Posterior vena cava (tissue), 2 donors: ENCODE measurements around the gene PAPSS2. TPM values are rescaled to one million over a fixed set of nuclear protein-coding genes. Genes with fewer than 3 reads are reported as not detected.
"Not testable (repeated sequence)": the region's sequence is repeated elsewhere in the genome, so short reads cannot be mapped to it uniquely, and the experiment has no call there.

Source experiments
- DNase-seq: peaks from one replicate; pipeline ENCODE4 v3.0.0-alpha.2; 2020; ENCODE audit warnings: low spot score
- intact Hi-C, 2 donors: fragments of 100-400 bp; cut with DNase I; formaldehyde crosslinking; loops; one replicate each; pipeline versions ENCODE4 v1.14.1 to v1.14.2; 2022 to 2023
- total RNA-seq, 2 donors: library from RNA; stranded (reverse); fragmentation: NEBNext Ultra II Directional; extraction: Animal tissue kit (Norgen Biotek cat#: 25700); gene quantifications; one replicate each; pipeline ENCODE4 v1.2.1, GENCODE V29; 2021
- donor health status: DM: yes; HTN: yes; CAD: no.
- donor health status: DM: yes; HTN: yes; CAD: no.

PAPSS2 gene
- total RNA-seq, 2 donors from 2014 or later: 30.9 to 46.1 TPM

DNA sequence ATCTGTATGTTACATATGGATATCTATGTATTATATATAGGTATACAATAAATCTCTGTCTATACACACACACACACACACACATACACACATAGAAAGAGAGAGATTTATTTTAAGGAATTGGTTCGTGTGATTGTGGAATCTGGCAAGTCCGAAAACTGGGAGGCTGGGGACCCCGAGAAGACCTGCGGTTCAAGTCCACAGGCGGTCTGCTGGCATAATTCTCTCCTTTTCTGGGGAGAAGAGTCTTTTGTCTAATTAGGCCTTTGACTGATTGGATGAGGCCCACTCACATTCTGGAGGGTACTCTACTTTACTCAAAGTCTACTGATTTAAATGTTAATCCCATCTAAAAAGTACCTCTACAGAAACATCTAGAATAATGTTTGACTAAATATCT, 65.1 kb downstream of the PAPSS2 start:
- intact Hi-C loops: no loop called here
- no peak for DNase-seq

DNA sequence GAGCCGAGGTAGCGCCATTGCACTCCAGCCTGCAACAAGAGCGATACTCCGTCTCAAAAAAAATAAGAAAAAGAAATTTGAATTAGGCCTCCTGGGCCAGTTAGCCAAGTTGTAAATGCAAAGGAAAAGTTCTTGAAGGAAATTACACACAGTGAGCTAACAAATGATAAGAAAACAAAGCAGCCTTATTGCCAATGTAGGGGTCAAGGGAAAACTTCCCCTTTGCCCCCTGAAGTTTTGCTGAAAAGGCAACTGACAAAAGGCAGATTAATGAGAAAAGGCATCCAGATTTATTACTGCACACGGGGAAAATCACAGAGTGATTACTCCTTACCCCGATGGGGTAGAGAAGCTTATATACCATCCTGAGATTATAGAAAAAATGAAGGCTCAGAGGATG, 70.3 kb downstream of the PAPSS2 start:
- intact Hi-C loops: loop anchor here in 1 of 2 donors (10.0 kb wide), 1 partner anchor 195 kb away; no protein-coding TSS in a partner anchor
- no peak for DNase-seq

DNA sequence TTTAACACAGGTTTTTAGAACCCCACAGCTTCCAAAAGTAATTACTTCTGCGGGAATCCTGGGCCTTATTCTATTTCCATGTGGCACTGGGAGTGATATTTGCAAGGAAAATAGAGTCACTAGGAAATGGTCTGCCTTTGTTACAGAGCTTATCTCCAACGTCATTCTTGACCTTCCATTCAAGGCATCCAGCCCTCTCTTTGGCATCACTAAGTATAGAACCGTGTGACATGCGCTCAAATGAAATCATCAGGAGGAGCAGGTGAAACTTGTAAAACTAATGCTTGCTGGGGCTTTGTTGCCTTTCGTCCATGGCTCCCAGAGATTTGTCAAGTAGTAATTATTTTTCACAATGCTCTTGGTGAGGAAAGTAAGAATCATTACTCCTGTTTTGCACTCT, 73.4 kb downstream of the PAPSS2 start:
- DNase-seq: no peak
- intact Hi-C loops: loop anchor here in 1 of 2 donors (10.0 kb wide), 1 partner anchor 198 kb away; no protein-coding TSS in a partner anchor

DNA sequence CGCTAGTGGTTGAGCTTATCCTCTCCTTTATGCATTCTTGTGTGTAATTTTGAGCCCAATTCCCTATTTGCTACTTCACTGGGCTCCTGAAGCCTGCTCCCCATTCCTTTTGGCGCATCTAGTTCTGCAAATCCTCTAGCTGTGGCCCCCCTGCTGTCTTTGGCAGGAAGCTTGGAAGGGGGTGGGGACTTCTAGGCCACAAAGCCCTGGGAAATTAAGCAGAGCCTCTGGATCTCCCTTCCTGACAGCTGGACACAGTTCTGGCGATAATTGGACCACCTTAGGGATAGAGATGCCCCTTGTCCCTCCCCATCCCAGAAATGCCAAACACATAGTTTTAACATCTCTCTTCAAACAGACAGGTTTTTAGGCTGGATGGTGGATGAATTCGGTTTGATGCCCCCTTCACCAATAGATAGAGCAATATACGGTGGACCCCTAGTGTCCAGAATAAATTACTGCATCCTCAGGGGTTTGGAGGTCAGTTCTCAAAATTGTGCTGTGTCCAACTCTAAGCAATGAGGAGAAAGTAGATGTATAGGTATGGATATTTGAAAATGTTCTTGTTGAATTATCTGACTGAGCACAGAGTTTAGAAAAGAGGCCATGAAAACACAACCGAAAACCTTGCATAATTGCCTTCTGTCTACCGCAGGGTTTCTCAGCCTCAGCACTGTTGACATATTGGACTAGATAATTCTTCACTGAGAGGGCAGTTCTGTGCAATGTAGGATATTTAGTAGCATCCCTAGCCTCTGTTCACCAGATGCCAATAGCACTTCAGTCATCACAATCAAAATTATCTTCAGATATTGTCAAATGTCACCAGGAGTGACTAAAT, 75.5 kb downstream of the PAPSS2 start:
- DNase-seq: no peak
- intact Hi-C loops: loop anchor here in 1 of 2 donors (10.0 kb wide), 1 partner anchor 200 kb away; no protein-coding TSS in a partner anchor

DNA sequence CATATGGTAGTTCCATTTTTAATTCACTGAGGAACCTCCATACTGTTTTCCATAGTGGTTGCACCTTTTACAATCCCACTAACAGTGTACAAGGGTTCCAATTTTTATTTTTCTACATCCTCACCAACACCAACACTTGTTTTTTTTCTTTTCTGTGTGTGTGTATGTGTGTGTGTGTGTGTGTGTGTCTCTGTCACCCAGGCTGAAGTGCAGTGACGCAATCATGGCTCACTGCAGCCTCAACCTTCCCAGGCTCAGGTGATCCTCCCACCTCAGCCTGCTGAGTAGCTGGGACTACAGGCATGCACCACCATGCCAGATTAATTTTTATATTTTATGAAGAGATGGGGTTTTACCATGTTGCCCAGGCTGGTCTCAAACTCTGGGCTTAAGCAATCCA, 78.6 kb downstream of the PAPSS2 start:
- DNase-seq: not testable (repeated sequence)
- intact Hi-C loops: loop anchor here in 1 of 2 donors (10.0 kb wide), 1 partner anchor 203 kb away; no protein-coding TSS in a partner anchor

DNA sequence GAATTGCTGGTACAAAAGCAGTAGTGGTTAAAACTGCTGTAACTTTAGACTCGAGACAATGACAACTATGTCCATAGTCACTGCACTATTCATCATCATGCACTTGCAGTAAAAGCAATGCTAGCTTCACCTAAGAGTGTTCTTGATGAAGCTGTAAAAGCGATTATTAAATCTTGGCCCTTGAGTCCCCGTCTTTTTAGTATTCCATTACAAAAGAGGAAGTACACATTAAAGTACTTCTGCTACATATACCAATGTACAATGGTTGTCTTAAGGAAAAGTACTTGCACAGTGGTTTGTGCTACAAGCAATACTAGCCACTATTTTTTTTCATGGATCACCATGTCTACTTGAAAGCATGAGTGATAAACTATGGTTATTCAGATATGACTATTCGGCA, 80.0 kb downstream of the PAPSS2 start:
- intact Hi-C loops: loop anchor here in 1 of 2 donors (10.0 kb wide), 1 partner anchor 205 kb away; no protein-coding TSS in a partner anchor
- DNase-seq: no peak

DNA sequence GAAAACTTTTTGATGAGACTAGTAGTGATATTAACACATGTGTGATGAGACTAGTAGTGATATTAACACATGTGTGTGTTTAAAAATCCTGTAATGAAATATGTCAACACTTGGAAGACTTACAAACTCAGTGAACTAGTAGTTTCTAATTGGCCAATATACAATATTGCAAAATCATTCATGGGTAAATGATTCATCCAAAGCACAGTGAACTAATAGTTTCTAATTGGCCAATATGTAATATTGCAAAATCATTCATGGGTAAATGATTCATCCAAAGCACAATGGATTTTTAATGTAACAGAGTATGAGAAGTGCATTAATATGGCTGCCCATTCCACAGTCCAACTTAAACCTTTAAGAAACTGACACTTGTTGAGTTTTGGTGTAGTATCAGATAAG, 80.6 kb downstream of the PAPSS2 start:
- intact Hi-C loops: no loop called here
- no peak for DNase-seq

DNA sequence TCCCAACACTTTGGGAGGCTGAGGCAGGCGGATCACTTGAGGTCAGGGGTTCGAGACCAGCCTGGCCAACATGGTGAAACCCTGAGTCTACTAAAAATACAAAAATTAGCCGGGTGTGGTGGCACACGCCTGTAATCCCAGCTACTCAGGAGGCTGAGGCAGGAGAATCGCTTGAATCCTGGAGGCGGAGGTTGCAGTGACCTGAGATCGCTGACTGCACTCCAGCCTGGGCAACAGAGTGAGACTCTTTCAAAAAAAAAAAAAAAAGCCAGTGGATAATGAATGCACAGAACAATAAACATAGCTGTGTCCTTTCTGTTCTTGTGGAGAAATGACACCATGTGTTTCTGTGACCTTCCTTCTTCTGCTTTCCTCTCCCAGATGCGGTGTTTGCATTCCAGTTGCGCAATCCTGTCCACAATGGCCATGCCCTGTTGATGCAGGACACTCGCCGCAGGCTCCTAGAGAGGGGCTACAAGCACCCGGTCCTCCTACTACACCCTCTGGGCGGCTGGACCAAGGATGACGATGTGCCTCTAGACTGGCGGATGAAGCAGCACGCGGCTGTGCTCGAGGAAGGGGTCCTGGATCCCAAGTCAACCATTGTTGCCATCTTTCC, 83.4 kb downstream of the PAPSS2 start:
- DNase-seq, intact Hi-C loops: not testable (repeated sequence)

DNA sequence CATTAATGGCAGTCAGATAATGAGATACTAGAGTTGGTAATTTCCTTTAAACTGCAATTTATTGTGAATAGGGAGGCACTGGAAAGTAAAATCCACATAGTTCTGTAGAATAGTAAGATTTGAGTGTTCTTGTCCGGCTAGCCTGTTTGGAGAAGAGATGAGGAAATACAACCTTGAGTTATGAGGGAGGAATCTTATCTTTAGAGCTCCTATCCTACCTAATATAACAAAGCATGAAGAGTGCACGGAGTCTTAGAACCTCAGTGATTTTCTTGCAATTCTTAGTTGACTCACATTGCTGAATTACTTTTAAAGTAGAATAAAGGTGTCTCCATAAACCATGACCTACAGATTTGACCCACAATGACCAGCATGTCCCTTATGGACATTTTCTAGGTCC, 84.9 kb downstream of the PAPSS2 start:
- intact Hi-C loops: no loop called here
- no peak for DNase-seq

DNA sequence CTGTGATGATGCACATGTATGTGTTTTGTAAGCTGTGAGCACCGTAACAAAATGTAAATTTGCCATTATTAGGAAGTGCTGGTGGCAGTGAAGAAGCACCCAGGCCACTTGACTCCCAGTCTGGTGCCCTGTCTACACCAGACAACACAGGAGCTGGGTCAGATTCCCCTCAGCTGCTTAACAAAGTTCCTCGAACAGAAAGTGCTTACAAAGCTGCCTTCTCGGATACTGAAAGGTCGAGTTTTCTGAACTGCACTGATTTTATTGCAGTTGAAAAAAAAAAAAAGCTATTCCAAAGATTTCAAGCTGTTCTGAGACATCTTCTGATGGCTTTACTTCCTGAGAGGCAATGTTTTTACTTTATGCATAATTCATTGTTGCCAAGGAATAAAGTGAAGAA, 87.2 kb downstream of the PAPSS2 start:
- no peak for DNase-seq
- intact Hi-C loops: no loop called here

DNA sequence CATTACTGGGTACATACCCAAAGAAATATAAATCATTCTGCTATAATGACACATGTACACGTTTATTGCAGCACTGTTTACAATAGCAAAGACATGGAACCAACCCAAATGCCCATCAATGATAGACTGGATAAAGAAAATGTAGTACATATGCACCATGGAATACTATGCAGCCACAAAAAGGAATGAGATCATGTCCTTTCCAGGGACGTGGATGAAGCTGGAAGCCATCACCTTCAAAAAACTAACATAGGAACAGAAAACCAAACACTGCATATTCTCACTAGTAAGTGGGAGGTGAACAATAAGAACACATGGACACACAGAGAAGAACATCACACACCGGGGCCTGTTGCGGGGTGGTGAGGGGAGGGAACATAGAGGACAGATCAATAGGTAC, 88.6 kb downstream of the PAPSS2 start:
- intact Hi-C loops: not testable (repeated sequence)

DNA sequence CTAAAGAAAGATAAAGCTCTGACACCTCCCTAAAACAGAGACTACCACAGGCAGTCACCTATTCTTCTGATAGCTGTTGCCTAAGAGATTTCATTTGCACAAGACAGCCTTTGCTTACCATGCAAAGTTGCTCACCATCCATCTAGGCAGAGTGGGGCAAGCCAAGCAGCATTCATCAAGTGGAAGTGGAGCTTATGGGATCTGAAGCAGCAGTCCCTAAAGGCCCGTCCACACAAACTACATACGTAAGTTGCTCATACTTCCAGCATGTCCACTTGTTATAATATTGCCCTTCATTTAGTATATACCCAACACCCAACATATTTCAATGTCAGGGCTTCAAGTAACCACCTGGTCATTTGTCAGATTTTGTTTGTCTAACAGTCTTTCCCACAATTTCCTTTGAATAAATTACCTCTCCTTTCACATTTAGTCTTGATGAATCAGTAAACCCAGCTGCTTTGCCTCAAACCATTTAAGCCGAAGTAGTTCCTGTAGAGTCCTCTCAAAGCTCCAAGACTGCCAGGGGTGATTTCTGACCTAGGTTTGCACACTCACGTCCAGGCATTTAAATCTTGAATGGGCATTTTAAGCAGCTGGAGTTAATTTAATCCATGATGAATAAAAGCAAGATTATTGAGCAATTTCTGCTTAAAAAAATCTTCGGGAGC, 90.5 kb downstream of the PAPSS2 start:
- intact Hi-C loops: no loop called here
- DNase-seq: no peak

More for the DNA sequence above, 88.6 kb downstream of the PAPSS2 start:
- DNase-seq: not testable (repeated sequence)

DNA sequence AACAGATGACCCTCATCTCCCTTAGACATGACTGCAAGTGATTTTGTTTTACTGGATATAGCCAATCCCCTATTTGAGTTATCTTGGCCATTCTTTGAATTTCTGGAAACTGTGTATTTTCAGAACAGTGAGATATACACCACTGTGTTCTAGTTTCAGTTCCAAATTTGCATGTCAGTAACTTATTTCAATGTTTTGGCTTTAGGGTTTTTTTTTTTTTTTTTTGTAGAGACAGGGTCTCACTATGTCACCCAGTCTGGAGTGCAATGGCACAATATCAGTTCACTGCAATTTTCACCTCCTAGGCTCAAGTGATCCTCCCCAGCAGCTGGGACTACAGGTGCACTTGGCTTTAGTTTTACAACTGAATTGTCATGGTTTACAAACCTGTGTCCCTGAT, 91.1 kb downstream of the PAPSS2 start:
- intact Hi-C loops: no loop called here
- no peak for DNase-seq

DNA sequence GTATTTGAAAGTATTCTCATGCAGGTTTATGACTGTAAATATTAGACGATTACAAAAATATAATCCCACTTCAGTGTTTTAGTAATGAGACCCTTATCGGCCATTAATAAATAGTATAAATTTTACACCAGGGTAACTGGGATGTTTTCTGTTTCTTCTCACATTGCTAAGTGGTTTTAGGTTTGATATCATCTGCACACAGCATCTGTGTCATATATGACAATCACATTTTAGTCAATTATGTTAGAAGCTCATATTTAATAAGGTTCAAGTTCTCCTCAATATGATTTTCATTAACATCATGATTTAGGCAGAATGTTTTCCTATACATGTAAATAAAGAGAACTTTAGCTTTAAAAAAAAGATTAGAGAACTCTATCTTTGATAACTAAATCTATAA, 91.6 kb downstream of the PAPSS2 start:
- DNase-seq: no peak
- intact Hi-C loops: no loop called here

DNA sequence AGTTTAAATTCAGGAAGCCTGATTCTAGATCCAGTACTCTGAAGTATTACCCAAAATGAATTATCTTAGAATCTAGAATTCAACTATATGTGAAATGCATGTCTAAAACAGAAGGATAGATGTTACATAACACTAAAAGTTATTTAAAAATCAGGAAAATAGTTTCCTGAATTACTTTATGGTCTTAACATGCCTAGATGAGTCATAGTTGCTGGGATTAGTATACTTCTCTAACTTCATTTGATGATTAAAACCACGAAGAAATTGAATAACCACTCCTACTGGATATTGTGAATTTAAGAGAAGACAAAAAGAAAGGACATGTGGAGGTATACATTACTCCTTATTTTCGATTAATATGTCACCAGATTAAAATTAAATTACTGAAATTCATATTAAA, 92.9 kb downstream of the PAPSS2 start:
- DNase-seq: no peak
- intact Hi-C loops: no loop called here

DNA sequence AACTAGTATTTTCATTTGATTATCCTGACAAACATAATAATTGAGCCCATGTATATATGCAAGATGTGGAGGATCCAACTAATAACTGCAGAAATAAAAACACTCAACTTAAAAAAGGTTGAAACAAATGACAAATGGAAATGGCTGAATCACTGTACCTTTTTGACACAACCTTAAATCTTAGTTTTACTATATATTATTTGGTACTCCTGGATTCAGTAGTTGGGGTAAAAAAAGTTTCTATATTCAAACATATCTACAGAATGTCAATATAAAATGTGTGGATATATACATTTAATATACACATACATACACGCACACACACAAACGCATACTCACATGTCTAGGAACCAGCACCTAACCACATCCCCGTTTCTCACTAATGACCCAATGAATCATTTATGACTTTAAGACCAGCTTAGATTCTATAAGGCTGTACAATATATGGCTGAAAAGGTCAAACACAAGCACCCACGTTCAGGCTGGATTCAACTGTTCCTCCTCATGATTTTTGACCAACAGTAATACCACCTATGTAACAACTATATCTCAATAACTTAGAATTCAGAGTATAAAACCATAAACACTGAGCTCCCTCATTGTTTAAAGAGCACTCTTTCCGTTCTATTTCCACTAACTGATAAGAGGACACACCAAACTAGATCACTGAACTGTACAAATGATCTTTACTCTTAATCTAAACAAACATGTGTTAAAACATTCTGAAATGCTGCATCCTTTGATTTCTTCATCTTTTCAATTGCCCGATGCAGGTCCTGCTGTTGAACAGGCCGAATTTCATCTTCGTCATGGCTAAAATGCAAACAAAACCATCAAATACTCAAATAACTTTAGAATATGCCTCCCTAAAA, 94.6 kb downstream of the PAPSS2 start:
- intact Hi-C loops: no loop called here
- no peak for DNase-seq

DNA sequence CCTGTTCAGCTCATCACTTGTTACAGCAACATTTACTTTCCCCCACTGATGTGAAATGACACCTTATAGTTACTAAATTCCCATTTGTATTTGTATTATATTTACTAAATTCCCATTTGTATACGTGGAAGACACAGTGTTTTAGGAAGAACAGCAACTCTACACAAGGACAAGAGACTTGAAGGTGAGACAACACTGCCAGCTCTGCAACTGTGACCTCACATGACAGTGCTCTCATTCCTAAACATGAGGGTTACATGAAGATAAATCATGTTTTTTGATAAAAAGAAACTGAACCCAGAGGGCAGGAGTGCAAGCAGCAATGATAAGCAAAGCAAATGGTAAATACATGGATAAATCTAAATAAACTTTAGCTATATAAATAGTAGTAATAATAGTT, 98.0 kb downstream of the PAPSS2 start:
- intact Hi-C loops: no loop called here
- no peak for DNase-seq

DNA sequence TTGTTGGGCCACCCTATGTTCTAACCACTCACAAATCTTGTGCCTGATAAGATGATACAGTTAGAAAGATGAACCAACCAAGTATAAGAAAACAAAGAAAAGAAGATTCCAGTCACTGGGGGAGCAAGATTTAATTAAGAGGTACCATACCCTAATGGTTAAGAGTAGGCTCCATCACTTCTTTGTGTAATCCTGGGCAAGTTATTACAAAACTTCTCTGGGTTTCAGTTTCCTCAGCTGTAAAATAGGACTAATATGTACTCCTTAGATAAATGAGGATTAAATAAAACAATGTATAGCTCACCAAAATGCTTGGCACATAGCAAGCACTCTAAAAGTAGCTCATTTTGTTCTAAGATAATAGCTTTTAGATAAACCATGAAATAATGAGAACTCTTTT, 99.9 kb downstream of the PAPSS2 start:
- intact Hi-C loops: no loop called here
- no peak for DNase-seq
